Epithelial cell of proximal tubule (primary cell): ENCODE results near the gene SRF. TPM values are rescaled to one million over a fixed set of nuclear protein-coding genes. Genes with fewer than 3 reads are reported as not detected.

ENCODE experiments used
- DNase-seq: peaks from one replicate; pipeline ENCODE4 v3.0.0-alpha.2; 2011; ENCODE audit warnings: low read depth
- H3K4me3 ChIP-seq: 2 replicates; pipeline ENCODE4 v1.5.1; 2011; ENCODE audit warnings: low read depth, mild to moderate bottlenecking, low read length
- total RNA-seq: library from RNA; depleted of rRNA; stranded (reverse); fragments of >200 nt; gene quantifications from 2 replicates; pipeline ENCODE4 v1.2.3, GENCODE V29; 2015
- TF ChIP-seq, protein P1 (sequence below): conservative IDR thresholded peaks from 2 replicates; pipeline ENCODE4 v1.5.1; 2012; ENCODE audit warnings: low read depth, mild to moderate bottlenecking, low read length

SRF gene
- total RNA-seq, 1 donor from 2014 or later: 25.0 TPM

GRCh38 chr6:43141644-43142043, 29.4 kb upstream of the SRF start:
- DNase-seq: no peak
- TF ChIP-seq, protein P1, sequence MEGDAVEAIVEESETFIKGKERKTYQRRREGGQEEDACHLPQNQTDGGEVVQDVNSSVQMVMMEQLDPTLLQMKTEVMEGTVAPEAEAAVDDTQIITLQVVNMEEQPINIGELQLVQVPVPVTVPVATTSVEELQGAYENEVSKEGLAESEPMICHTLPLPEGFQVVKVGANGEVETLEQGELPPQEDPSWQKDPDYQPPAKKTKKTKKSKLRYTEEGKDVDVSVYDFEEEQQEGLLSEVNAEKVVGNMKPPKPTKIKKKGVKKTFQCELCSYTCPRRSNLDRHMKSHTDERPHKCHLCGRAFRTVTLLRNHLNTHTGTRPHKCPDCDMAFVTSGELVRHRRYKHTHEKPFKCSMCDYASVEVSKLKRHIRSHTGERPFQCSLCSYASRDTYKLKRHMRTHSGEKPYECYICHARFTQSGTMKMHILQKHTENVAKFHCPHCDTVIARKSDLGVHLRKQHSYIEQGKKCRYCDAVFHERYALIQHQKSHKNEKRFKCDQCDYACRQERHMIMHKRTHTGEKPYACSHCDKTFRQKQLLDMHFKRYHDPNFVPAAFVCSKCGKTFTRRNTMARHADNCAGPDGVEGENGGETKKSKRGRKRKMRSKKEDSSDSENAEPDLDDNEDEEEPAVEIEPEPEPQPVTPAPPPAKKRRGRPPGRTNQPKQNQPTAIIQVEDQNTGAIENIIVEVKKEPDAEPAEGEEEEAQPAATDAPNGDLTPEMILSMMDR: no peak
- no peak overlapping the region for H3K4me3 ChIP-seq

DNA sequence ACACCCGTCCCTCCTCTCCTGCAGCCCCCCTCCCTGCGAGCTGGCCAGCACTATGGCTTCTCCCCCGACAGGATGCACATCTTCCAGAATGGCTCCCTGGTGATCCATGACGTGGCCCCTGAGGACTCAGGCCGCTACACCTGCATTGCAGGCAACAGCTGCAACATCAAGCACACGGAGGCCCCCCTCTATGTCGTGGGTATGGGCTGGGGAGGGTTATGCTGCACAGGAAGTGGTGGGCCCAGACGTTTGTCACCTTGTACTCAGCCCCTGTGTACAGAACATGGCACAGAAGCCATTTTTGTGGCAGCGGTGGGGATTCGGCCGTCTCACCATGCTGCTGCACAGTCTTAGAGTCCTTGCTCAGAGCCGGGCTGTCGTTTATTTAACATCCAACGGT, 29.0 kb upstream of the SRF start:
- TF ChIP-seq, protein P1: no peak
- DNase-seq: no peak
- no peak overlapping the region for H3K4me3 ChIP-seq

DNA sequence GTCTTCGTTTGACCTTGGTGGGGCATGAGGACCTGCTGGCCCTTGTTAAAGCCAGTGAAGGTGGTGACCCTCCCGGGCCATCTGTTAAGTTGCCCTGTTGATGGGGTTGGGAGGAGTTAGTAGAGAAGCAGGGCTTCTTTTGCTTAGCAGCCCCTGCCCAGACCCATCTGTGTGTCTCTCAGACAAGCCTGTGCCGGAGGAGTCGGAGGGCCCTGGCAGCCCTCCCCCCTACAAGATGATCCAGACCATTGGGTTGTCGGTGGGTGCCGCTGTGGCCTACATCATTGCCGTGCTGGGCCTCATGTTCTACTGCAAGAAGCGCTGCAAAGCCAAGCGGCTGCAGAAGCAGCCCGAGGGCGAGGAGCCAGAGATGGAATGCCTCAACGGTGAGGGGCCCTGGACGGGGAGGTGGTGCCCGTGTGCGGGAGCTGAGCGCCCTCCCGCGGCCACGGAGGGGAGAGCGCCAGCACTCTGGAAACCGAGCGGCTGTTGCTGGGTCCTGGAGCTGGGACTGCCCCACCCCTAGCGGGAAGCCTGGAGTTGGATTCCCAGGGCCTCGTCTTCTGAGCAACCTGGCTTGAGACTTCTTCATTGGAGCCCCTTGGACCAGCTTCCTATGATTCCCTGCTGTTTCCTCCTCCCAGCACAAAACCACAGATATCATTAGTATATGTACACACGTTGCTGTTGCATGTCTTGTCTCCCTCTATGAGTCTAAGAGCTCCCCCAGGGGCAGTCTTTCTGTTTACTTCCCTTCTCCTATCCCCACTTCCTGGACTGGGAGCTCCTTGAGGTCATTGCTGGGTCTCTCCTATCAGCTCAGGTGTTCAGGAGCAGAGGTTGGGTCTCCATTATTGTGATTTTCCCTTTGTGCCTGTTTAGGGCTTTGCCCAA, 27.6 kb upstream of the SRF start:
- no peak for DNase-seq
- H3K4me3 ChIP-seq: no peak overlapping the region
- TF ChIP-seq, protein P1: peak; percentile 91

- H3K4me3 ChIP-seq: no peak overlapping the region
- TF ChIP-seq, protein P1: no peak
- DNase-seq: no peak
Observed at GRCh38 chr6:43144879-43145278, 26.2 kb upstream of the SRF start.

- TF ChIP-seq, protein P1: no peak
- DNase-seq: no peak
- H3K4me3 ChIP-seq: no peak overlapping the region
Observed at GRCh38 chr6:43146261-43146660, 24.8 kb upstream of the SRF start.

- TF ChIP-seq, protein P1: no peak
- no peak for DNase-seq
- no peak overlapping the region for H3K4me3 ChIP-seq
Observed at GRCh38 chr6:43146709-43147688, 24.1 kb upstream of the SRF start.
